Testis (tissue), 3 donors: ENCODE results near the gene HS3ST4. TPM values are rescaled to one million over a fixed set of nuclear protein-coding genes. Genes with fewer than 3 reads are reported as not detected.

Source experiments
- DNase-seq: peaks from one replicate; pipeline ENCODE4 v3.0.0-alpha.2; 2019
- H3K27ac ChIP-seq, 2 donors: fragments of 200-600 bp; sonication (generic); one replicate each; pipeline ENCODE4 v1.5.1; 2019
- H3K27me3 ChIP-seq: fragments of 200-600 bp; sonication (generic); one replicate; pipeline ENCODE4 v1.5.1; 2019
- H3K36me3 ChIP-seq: fragments of 200-600 bp; sonication (generic); one replicate; pipeline ENCODE4 v1.5.1; 2017; ENCODE audit warnings: low read depth; ENCODE audit errors: missing control alignments
- H3K4me1 ChIP-seq: fragments of 200-600 bp; sonication (generic); one replicate; pipeline ENCODE4 v1.5.1; 2019
- H3K4me3 ChIP-seq, 2 donors: fragments of 200-600 bp; sonication (generic); one replicate each; pipeline ENCODE4 v1.5.1; 2017 to 2019
- H3K9me3 ChIP-seq: fragments of 200-600 bp; sonication (generic); one replicate; pipeline ENCODE4 v1.5.1; 2017
- CTCF ChIP-seq, 3 experiments: fragments of 450-650 bp in 2 of 3; fragments of 200-600 bp in 1 of 3; sonication (generic) in 1 of 3; IDR thresholded peaks; one replicate each; pipeline ENCODE4 v1.5.1; 2016 to 2019; ENCODE audit warnings: antibody characterized with exemption in 3 of 3, mild to moderate bottlenecking in 2 of 3, moderate library complexity in 1 of 3
- POLR2A ChIP-seq: fragments of 450-650 bp; IDR thresholded peaks from one replicate; pipeline ENCODE4 v1.6.1; 2017; ENCODE audit warnings: antibody characterized with exemption, mild to moderate bottlenecking, moderate library complexity
- WGBS, 2 donors: methylation state at CpG; one replicate each; pipeline ENCODE4 v1.1.5; 2018; 5-methylcytosine and 5-hydroxymethylcytosine counted together
- intact Hi-C: fragments of 100-400 bp; cut with DNase I; formaldehyde crosslinking; loops from one replicate; pipeline ENCODE4 v1.15.1; 2023; ENCODE audit warnings: low total_unique reads
- polyA plus RNA-seq: library from polyadenylated mRNA; stranded (reverse); fragments of 350-450 nt; fragmentation: Illumina TruSeq; extraction: RNeasy Lipid Tissue Mini Kit (QIAGEN cat#74804); gene quantifications from one replicate; pipeline ENCODE4 v1.2.3, GENCODE V29; 2014; ENCODE audit warnings: low read depth, low replicate concordance; ENCODE audit not compliant: insufficient read depth
- total RNA-seq, 2 donors: library from RNA; depleted of rRNA; stranded (reverse); fragments of >200 nt; gene quantifications; one replicate each; pipeline ENCODE4 v1.2.3, GENCODE V29; 2016

The HS3ST4 gene
- total and polyA plus RNA-seq, 3 donors from 2014 or later = 0.37 to 2.7 (median 2.6) TPM

- Histone ChIP-seq H3K4me1 (no peaks in the 10 kb centered on the region), H3K4me3 (no peak overlapping the region), H3K27ac (no peak overlapping the region), H3K36me3 (no peaks in the 10 kb centered on the region), H3K9me3 (no peaks in the 10 kb centered on the region), H3K27me3 (no peaks in the 10 kb centered on the region)
- intact Hi-C loops = no loop called here
- TF ChIP-seq POLR2A = no peak
- no peak for TF ChIP-seq CTCF (IDR thresholded peaks at IDR 0.05)
- DNase-seq = no peak
- 53 to 62% methylated on average over 9 of the region's 9 CpGs for WGBS, 2 donors
Measured at GRCh38 chr16:25868706-25869370, 177.1 kb downstream of the HS3ST4 start.

- TF ChIP-seq POLR2A (no peak), CTCF (IDR thresholded peaks at IDR 0.05) (no peak)
- Histone ChIP-seq H3K4me3 (no peak overlapping the region), H3K27me3 (no peaks in the 10 kb centered on the region), H3K9me3 (no peaks in the 10 kb centered on the region), H3K27ac (no peak overlapping the region), H3K4me1 (no peaks in the 10 kb centered on the region), H3K36me3 (no peaks in the 10 kb centered on the region)
- 68 to 82% methylated on average over 3 of the region's 3 CpGs for WGBS, 2 donors
- intact Hi-C loops = no loop called here
- no peak for DNase-seq
Measured at GRCh38 chr16:25872369-25873070, 180.8 kb downstream of the HS3ST4 start.

- H3K4me1 ChIP-seq = no peaks in the 10 kb centered on the region
- no peak for TF ChIP-seq CTCF (IDR thresholded peaks at IDR 0.05)
- TF ChIP-seq POLR2A = no peak
- no peaks in the 10 kb centered on the region for H3K9me3 ChIP-seq
- no peaks in the 10 kb centered on the region for H3K27me3 ChIP-seq
- no peak for DNase-seq
- intact Hi-C loops = no loop called here
- H3K4me3 ChIP-seq = no peak overlapping the region
- H3K36me3 ChIP-seq = no peaks in the 10 kb centered on the region
- no peak overlapping the region for H3K27ac ChIP-seq
Measured at GRCh38 chr16:25874196-25874595, 182.4 kb downstream of the HS3ST4 start.

GRCh38 chr16:25875956-25876598 is 184.3 kb downstream of the HS3ST4 start:
- Histone ChIP-seq H3K27ac (no peak overlapping the region), H3K9me3 (no peaks in the 10 kb centered on the region), H3K4me1 (no peaks in the 10 kb centered on the region), H3K4me3 (no peak overlapping the region), H3K36me3 (no peaks in the 10 kb centered on the region), H3K27me3 (no peaks in the 10 kb centered on the region)
- DNase-seq = no peak
- TF ChIP-seq POLR2A = no peak
- no peak for TF ChIP-seq CTCF (IDR thresholded peaks at IDR 0.05)
- WGBS, 2 donors = 68 to 86% methylated on average over 1 of the region's 1 CpG
- intact Hi-C loops = no loop called here
